ENCODE results near the gene KRR1.
A peak's percentile ranks its signal among the peaks of the same experiment; 100 is the strongest.

Gene KRR1

DNA sequence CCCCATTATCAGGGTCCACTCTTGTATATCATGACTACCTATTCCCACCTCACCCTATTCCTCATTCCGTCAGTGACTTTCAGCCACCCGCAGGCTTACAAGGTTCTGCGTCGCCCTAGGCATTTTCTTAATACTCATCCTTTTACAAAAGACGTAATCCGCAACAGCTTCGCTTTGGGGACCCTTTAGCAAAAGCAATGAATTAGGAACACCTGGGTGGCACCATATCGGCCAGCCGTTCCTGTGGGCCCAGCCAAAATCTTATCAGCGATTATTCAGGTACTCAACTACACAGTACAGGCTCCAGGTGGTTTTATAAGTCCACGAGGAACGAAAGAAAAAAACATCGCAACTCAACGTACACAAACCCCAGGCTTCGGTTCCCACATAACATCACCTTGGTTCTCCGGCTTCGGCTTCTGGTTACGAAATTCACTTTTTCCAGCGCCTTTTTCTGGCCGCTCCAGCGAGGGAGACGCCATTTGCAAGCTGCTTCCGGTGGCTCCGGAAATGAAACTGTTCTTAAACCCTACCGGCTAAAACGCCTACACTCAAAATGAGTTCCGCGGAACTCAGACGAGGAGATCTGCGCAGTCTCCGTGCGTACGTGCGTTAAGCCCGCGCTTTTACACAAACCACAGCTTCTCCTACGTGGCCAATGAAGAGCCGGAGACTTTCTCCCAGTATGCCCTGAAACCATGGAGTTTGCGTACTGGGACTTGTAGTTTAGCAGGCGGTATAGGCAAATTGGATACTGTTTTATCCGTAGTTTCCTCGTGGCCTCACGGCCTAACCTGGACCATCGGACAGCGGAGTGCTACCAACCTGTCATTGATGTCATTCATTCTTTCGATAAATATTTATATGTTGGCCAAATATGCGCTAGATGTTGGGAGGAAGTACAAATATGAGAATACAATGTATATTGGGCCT lies at the start of gene KRR1:
Gene KRR1 (minus strand): TSS at position 494 of the 933 bp plus-strand sequence. CDS start 12 bp downstream, at position 482.
- peak; percentile 98 for DNase-seq

DNA sequence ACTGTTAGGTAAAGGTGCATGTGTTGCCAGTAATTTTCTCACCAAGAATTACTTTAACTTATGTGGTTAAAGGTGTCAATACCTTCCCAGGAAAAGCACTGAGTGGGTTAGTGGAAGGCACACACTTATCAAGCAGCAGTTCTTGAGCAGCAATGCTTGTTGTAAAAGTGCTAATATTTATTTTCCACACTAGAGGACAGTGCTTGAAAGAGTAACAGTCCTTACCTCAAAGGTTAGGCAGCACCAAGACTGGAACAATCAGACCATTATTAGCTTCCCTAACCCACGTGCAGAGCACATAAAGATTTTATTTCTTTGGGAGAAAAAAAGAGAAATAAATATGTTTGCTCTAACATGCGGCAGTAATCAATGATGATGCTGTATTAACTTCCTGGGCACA lies 48.8 kb upstream of the KRR1 start:
- DNase-seq, result no peak

DNA sequence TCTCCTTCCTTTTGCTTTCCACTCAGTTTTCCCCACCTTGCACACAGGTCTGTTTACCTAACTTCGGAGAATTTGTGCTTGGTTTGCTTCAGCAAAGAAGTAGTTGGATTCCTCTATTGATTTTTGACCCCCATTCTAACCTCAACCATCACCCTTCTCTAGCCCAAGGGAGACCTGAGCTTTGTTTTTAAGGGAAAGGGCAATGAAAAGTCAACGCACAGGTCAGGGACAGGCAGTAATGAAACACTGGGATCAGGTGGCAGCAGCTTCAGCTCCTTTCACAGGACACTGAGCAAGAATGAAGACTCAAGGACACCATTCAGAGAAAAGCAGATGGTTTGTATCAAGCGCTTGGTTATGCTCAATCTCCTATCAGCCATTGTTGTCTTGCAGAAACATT lies 46.9 kb upstream of the KRR1 start:
- no peak for DNase-seq

DNA sequence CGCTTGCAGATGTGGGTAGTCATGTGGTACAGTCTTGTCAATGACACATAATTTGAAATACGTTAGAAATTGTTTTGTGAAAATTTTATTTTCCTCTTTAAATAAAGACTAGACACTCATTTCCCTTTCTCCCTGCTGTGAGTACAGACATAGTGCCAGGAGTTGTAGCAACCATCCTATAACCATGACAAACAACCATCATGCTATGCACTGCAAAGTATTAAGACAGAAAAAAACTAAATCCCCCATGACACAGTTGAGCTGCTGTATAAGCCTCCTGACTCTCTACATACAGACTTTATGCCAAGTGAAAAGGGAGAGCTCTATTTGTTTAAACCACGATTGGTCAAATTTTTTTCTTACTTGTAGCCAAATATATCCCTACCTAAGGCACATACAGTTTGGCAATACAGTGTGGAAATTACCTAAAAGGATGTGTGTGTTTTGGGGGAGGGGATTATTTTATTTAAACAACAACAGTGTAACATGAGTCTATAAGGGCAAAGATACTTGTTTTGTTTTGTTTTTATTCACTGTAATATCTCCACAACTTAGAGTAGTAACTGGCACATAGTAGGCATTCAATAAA lies 45.0 kb upstream of the KRR1 start:
- no peak for DNase-seq

DNA sequence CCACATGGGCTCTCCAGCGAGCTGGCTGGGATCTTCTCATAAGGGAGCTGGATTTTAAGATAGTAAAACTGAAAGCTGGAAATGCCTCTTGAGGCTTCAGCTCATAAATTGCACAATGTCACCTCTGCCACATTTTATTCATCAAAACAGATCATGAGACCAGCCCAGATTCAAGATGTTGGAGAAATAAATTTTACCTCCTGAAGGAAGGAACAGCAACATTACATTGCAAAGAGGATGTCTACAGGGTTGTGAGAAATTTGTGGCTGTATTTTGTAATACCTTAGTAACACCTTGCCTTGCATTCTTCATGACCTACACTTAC lies 43.1 kb upstream of the KRR1 start:
- no peak for DNase-seq

DNA sequence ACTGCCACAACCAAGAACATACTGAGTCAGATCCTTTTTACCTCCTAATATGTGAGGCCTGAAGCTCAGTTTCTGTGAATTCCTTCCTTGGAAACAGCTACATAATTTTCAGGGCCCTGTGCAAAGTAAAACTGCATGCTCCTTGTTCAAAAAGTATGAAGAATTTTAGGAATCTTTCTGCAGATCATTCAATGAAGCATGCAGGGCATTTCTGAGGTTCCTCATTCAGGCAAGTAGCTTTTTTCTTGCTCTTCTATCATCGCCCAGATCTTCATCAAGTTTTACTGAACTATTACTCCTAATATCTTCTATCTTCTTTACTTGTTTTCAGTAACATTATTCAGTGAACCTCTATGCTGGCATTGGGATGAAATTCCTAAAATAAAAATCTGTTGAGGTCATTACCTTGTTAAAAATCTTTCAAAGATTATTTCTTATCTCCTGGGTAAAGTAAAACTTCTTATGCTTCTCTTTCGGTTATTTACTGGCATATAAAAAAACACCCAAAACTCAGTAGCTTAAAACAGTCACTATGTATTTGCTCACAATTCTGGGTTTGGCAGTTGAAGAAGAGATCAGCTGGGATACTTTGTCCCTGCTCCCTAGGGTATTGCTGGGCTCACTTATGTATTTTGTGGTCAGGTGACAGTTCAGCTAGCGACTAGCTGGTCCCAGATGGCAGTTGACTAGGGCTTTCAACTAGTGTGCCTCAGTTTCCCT lies 42.6 kb upstream of the KRR1 start:
- DNase-seq, result no peak

DNA sequence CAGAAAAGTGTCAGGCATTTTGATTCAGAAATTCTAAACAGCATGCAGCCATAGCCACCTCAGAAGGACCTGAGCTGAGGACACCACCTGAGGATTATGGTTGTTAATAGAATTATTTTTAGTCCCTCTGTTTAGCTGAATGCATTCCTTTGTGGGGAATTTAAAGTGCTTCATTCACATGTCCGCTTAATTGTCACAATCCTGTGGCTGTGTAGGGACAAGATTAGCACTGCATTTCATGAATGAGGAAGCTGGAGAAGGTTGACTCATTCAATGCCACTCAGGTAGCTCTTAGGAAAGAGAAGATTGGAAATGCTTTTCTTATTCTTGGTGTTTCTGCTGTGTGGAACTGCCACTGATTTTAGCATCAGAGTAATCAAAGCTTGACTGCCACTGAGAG lies 42.0 kb upstream of the KRR1 start:
- DNase-seq, result no peak

DNA sequence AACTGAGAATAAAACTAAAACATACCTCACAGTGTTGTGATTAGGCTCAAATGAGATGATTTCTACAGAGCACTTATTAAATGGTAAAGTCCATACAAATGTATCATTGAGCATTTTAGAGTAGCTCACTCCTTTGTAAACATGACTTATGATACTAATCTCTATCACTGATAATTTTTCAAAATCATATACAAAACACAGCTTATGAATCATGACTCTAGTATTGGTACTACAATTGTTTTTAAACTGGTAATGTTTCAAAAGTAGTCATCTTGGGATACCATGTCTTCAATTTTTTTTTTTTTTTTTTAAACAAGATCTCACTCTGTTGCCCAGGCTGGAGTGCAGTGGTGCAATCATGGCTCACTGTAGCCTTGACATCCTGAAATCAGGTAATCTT lies 40.1 kb upstream of the KRR1 start:
- no peak for DNase-seq

DNA sequence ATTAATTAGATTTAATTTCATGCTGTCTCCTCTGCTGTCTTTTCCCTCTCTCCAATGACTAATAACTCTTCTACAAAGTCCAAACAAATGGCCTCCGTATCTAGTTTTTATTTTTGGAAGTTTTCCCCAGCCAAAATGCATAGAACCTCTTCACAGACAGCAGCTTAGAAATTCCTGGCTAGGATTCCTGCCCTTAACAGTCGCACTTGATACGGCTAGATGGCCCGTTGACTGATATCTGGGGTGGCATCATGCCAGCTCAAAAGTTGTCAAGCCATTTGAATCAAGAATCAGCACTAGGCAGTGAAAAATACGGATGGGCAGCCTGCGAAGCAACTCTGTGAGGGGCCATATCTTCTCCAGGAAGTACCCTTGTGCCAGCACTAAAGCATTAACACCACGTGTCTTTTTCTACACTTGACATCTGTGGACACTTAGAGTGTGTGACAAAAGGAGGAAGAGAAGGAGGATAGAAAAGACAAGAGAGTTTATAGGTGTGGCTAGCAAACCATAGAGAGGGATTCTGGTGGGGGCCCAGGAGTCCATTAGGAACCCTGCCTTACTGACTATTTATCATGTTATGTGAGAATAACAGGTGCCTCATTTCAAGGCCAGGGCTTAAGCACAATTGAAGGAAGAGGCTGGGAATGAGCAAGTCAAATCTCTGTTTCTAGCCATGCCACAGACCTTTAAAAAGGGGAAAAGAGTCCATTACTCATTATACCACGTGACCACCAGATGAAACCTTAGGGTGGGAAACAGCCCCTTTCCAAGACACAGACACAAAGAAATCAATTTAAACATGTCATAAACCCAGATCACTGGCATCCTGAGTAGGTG lies 39.2 kb upstream of the KRR1 start:
- DNase-seq, result no peak

DNA sequence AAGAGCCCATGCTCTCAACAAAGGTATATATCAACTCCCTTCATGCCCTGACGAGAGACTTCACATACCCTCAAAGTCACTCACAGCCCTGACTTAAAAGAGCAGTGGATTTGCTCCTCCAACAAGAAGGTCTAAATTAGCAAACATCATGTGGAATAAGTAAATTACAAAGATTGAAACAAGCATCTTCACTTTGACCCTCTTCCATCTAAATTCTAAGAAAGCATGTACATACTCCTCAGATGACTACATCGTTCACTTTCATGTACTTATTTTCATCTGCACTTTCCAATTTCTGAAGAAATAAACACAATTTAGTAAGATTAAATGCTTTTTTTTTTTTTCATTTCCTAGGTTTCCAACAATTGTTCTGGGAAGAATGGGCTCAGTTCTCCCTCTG lies 38.6 kb upstream of the KRR1 start:
- DNase-seq, result no peak

DNA sequence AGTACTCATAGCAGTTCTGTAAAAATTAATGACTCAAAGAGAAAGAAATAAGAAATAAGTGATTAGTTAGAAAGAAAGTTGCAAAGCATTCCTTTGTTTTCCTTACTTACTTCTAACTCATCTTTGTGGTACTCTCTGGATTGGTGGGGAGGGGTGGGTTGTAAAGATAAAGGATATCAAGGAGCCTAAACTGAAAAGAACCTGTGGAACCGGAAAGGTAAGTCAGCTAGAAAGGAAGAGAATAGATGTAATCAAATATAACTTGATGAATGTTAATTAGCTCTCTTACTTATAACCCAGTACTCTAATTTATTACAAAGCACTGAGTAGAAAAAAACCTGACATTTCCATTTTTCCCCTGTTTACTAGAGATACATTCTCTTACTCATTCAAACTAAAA lies 37.5 kb upstream of the KRR1 start:
- DNase-seq, result peak; percentile 72

DNA sequence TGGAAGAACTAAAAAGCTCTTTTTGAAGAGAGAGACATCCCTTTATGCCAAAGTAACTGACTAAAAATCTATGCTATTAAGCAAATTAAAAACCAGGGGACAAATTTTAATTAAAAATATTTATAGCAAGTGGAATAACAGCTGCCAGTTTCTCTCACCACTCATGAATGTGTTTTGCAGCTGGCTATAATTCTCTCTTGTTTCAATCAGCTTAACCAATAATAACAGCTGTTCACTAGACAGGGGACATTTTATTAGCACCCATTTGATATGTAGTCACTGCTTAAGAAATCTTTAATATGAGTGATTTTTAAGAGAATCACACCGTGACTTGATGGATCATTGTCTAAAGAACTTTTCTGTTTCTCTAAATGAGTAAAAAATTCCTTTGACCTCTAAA lies 34.2 kb upstream of the KRR1 start:
- no peak for DNase-seq

DNA sequence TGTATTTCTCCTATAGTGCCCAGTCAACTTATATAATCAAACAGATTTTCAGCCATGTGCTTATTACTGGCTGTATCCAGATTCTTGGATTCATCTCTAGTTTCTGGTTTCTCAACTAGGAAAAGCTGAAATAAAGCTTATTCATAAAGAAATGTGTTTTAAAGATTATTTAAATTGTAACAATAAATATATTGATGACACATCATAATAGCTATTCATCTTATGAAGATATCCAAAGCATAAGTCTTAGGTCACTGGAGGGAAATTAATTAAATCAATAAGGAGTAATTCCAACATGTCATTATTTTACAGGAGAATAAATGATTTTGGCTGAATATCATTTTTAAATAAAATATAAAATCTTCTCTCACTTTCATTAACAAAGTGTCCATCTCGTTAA lies 32.1 kb upstream of the KRR1 start:
- DNase-seq, result no peak

DNA sequence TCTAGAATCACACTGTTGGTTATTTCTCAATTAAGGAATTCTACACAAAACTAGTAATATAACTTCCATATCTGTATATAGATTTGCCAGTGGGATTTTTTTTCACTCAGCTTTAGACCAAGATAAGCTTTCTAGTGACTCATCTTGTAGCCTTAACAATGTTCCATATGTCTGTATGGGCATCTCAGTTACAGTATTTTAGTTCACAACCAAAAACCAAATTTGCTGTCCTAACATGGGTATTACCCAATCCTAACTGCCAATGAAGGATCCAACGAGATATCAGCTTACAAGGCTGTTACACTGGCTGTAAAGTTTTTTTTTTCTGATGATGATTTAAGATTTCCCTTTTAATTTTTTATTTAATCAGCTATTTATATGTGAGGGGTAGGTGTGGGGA lies 31.5 kb upstream of the KRR1 start:
- DNase-seq, result no peak

DNA sequence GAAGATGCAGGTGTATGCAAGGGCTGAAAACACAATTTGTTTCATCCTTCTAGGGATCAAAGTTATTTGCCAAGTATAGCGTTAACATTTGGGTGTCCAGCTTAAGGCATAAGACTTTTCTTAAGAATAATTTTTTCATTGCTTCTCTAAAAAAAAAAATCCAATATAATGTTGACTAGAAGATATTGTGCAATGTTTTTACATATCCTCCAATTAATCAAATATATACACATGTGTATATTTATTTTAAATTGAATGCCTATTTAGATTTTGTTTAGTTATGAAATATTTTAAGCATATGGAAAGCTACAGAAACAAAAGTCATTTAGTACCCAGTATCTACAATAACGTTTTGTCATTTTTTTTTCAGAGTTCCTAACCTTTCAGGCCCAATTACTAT lies 28.5 kb upstream of the KRR1 start:
- no peak for DNase-seq

DNA sequence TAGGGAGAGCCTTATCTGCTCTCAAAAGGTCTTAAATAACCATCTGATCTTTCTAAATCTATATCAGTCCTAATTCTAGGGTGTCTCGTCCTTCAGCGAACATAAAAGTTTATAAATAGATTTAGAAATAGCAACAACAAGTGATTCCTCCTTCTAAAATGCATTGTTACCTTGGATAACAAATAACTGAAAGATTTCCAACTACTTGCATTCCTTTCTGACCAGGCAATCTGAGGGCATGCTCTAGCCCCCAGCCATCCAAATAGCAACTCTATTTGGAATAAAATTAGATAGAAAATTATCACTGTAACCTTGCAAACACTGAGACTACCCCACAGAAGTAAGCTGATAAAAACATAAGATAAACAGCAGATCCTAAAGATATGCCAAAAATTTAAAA lies 21.8 kb upstream of the KRR1 start:
- DNase-seq, result no peak

DNA sequence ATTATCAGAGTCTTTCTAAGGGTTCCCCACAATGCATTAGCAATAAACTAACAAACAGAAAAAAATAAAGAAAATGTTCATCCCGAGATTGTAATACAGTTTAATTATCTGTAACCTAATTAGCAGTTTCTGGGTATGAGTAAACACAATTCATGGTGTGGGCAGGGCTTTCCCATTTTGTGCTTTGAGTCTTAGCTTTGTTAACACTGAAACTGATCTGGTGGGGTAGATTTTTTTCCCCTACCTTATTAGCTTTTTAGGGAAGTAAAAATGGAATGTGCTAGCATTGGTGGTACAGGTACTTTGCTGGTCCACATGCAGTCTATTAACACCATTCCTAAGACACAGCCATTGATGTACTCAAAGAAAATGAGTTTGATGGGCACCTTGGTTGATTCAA lies 18.4 kb upstream of the KRR1 start:
- DNase-seq, result no peak

DNA sequence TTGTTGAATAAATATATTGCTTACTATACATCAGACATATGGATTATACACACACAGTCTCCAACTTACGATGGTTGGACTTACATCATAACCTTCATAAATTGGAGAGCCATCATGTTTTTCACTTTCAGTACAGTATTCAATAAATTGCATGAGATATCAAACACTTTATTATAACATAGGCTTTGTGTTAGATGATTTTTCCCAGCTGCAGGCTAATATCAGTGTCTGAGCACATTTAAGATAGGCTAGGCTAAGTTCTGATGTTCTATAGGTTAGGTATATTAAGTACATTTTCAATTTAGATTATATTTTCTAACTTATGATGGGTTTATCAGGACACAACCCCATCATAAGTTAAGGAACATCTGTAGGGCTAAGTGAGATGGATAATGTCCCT lies 17.9 kb upstream of the KRR1 start:
- no peak for DNase-seq

DNA sequence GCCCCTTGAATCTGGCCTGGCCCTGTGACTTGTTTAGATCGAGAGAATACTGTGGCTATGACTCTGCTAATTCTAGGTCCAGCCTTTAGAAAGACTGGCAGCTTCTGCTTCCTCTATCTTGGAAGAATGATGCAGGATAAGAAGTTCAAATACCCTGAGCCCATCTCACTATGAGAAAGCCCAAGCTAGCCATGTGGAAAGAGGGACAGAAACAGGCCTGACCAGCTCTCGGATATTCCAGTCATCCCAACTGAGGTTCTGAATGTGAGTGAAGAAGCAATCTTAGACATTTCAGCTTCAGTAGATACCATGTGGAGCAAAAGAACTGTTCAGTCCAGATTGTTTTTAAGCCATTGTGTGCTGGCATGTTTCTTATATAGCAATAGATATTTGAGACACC lies 17.3 kb upstream of the KRR1 start:
- DNase-seq, result no peak

DNA sequence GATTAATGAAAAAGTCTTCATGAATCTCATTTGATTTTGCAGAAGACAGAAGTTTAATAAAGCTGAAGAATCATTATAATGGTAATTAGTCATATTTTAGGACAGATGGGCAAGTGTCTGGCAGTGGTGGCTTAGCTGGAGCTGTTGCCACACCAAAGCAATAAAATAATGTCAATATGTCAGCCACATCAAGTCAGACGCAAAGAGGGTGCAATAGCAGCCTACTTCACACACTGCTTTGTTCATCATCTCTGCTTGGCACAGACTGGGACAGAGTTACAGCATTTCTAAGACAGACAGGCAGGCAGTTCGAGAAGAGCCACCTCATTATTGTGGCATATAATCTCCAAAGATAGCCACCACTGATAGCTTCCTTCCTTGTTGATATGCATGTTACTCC lies 16.9 kb upstream of the KRR1 start:
- DNase-seq, result no peak

DNA sequence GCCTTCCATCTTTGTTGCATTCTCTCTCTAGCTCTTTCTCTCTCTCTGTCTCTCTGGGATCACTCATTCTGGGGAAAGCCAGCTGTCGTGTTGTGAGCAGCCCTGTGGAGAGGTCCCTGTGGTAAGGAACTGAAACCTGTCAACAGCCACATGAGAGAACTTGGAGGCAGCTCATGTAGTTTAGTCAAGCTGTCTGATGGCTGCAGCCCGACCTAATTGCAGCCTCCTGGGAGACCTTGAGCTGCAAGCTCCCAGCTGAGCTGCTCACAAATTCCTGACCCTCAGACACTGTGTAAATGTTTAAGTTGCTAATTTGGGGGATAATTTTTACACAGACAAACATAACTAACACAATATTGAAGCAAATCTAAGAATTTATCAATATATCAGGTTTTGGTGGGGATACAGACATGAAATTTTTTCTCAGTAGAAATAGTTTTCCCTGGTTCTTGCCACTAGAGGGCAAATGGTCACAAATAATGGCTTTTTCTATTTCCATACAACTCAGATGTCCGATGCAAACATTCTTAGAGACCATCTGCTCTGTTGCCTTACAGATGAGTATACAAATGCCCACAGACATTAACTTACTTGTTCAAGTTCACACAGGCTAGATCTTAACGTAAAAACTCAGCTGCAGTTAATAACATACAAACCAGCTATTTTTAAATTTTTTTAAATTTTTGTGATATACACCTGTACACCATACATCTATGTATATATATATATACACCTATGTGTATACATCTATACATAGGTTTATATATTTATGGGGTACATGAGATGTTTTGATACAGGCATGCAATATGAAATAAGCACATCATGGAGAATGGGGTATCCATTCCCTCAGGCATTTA lies 15.5 kb upstream of the KRR1 start:
- no peak for DNase-seq

DNA sequence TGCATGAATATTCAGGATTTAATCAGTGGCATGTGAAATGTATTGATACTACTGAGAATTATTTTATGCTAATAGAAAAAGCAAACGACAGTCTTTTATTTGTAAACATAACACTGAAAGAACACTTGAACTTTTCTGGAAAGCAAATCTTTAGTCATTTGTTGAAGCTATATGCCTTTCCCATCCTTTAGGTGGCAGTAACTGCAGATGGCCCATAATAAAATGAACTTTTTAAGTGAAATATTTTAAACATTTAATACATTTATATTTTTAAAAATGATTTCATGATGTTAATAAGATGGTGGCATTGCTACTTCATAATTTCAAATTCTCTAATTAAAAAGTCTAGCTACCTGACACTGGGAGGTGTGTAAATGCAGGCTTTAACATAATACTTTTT lies 13.9 kb upstream of the KRR1 start:
- DNase-seq, result no peak
